B cell (primary cell): ENCODE data around the gene TEAD3. TPM values are rescaled to one million over a fixed set of nuclear protein-coding genes. Genes with fewer than 3 reads are reported as not detected.

Experiments used
- ATAC-seq: fragments of 200-7000 bp; cut with Tn5 transposase; one replicate; pipeline ENCODE4 v1.10.0; 2021; ENCODE audit warnings: low read depth, mild to moderate bottlenecking, moderate number of reproducible peaks, moderate library complexity
- CTCF ChIA-PET: fragments of 350-600 bp; sonication (Branson Sonifier 250); formaldehyde crosslinking; loops from one replicate; lab custom pipeline; 2021; ENCODE audit warnings: antibody characterized with exemption, inconsistent platforms; lab: Charles Lee
- POLR2A ChIA-PET: fragments of 350-600 bp; sonication (Branson Sonifier 250); formaldehyde crosslinking; loops from one replicate; lab custom pipeline; 2021; ENCODE audit warnings: antibody characterized with exemption; lab: Charles Lee
- DNase-seq: peaks from one replicate; pipeline ENCODE4 v3.0.0; 2013
- H2AFZ ChIP-seq: 2 replicates; pipeline ENCODE4 v1.6.1; 2012; ENCODE audit warnings: mild to moderate bottlenecking, low read depth, low read length; ENCODE audit not compliant: insufficient read depth, poor library complexity, severe bottlenecking
- H3K27ac ChIP-seq, 2 donors: 1 replicate in 1 of 2; 2 replicates in 1 of 2; pipeline ENCODE4 v1.5.1; 2012 to 2013; ENCODE audit warnings: low read length in 2 of 2, mild to moderate bottlenecking in 2 of 2, moderate library complexity in 1 of 2
- H3K27me3 ChIP-seq, 4 experiments: fragments of 200-600 bp in 1 of 4; sonication (generic) in 1 of 4; replicated peaks in 1 of 4; 1 replicate in 2 of 4; 2 replicates in 2 of 4; pipeline versions ENCODE4 v1.6.1 to v1.7.0; 2013 to 2016; ENCODE audit warnings: low read length in 3 of 4, mild to moderate bottlenecking in 2 of 4, mixed read lengths in 1 of 4, moderate library complexity in 1 of 4; ENCODE audit not compliant: insufficient read depth in 4 of 4, control insufficient read depth in 3 of 4; ENCODE audit errors: control extremely low read depth in 1 of 4
- H3K36me3 ChIP-seq, 2 experiments: replicated peaks in 1 of 2; 1 replicate in 1 of 2; 2 replicates in 1 of 2; pipeline versions ENCODE4 v1.6.1 to v1.7.1; 2013; ENCODE audit warnings: low read length in 1 of 2; ENCODE audit not compliant: insufficient read depth in 2 of 2, control insufficient read depth in 1 of 2; ENCODE audit errors: control extremely low read depth in 1 of 2, extremely low read depth in 1 of 2
- H3K4me1 ChIP-seq, 2 donors: fragments of 200-600 bp in 1 of 2; sonication (generic) in 1 of 2; 1 replicate in 1 of 2; 2 replicates in 1 of 2; pipeline versions ENCODE4 v1.5.1 to v1.6.1; 2013 to 2017; ENCODE audit warnings: low read length in 2 of 2; ENCODE audit not compliant: control insufficient read depth in 2 of 2, insufficient read depth in 2 of 2
- H3K4me2 ChIP-seq: replicated peaks from 2 replicates; pipeline ENCODE3; 2012; ENCODE audit warnings: mild to moderate bottlenecking, low read depth, low read length; ENCODE audit not compliant: poor library complexity, severe bottlenecking
- H3K4me3 ChIP-seq, 5 experiments: fragments of 200-600 bp in 1 of 5; sonication (generic) in 1 of 5; 1 replicate in 3 of 5; 2 replicates in 2 of 5; pipeline versions ENCODE4 v1.5.1 to v1.7.0; 2011 to 2016; ENCODE audit warnings: low read length in 4 of 5, mild to moderate bottlenecking in 4 of 5, low read depth in 2 of 5, control low read depth in 1 of 5, moderate library complexity in 1 of 5; ENCODE audit not compliant: insufficient read depth in 1 of 5; ENCODE audit errors: control extremely low read depth in 1 of 5, extremely low read depth in 1 of 5
- H3K79me2 ChIP-seq: fragments of 200-600 bp; sonication (generic); one replicate; pipeline ENCODE4 v1.6.0; 2016; ENCODE audit warnings: low read length; ENCODE audit not compliant: control insufficient read depth, insufficient read depth
- H3K9ac ChIP-seq: fragments of 200-600 bp; sonication (generic); 2 replicates; pipeline ENCODE4 v1.6.1; 2017; ENCODE audit warnings: mild to moderate bottlenecking, low read length, moderate library complexity
- H3K9me3 ChIP-seq, 3 donors: one replicate each; pipeline versions ENCODE4 v1.6.1 to v1.7.1; 2013; ENCODE audit warnings: low read length in 2 of 3; ENCODE audit not compliant: control insufficient read depth in 2 of 3, insufficient read depth in 1 of 3; ENCODE audit errors: control extremely low read depth in 1 of 3
- H4K20me1 ChIP-seq: 2 replicates; pipeline ENCODE4 v1.6.0; 2012; ENCODE audit warnings: mild to moderate bottlenecking, low read length; ENCODE audit not compliant: insufficient read depth, control insufficient read depth, poor library complexity, severe bottlenecking
- H3K27ac Mint-ChIP-seq: one replicate; pipeline ENCODE4 v1.8.0; 2021; ENCODE audit warnings: mixed read lengths
- H3K27me3 Mint-ChIP-seq: one replicate; pipeline ENCODE4 v1.8.0; 2021; ENCODE audit warnings: mixed read lengths
- H3K4me1 Mint-ChIP-seq: one replicate; pipeline ENCODE4 v1.8.0; 2021; ENCODE audit warnings: mixed read lengths
- H3K4me3 Mint-ChIP-seq: one replicate; pipeline ENCODE4 v1.8.0; 2021; ENCODE audit warnings: mixed read lengths
- H3K9me3 Mint-ChIP-seq: one replicate; pipeline ENCODE4 v1.8.0; 2022; ENCODE audit warnings: mixed read lengths; ENCODE audit not compliant: insufficient read depth
- EZH2 ChIP-seq: IDR thresholded peaks from 2 replicates; pipeline ENCODE4 v1.6.1; 2012; ENCODE audit warnings: borderline replicate concordance, low read depth, mild to moderate bottlenecking, moderate library complexity, low read length; ENCODE audit not compliant: insufficient read depth, poor library complexity, severe bottlenecking
- WGBS: methylation state at CpG from one replicate; pipeline ENCODE4 v1.1.5; 2013; ENCODE audit warnings: missing lambda C conversion rate; ENCODE audit not compliant: insufficient coverage; 5-methylcytosine and 5-hydroxymethylcytosine counted together
- intact Hi-C: fragments of 100-400 bp; cut with micrococcal nuclease; formaldehyde crosslinking; loops from one replicate; pipeline ENCODE4 v1.10.0; 2022
- polyA plus RNA-seq: library from polyadenylated mRNA; depleted of rRNA; stranded (reverse); fragments of >200 nt; gene quantifications from 2 replicates; pipeline ENCODE4 v1.2.3, GENCODE V29; 2012
- total RNA-seq, 2 donors: library from RNA; stranded (reverse); fragments of 120-200 nt in 1 of 2; gene quantifications; 1 replicate in 1 of 2; 2 replicates in 1 of 2; pipeline versions ENCODE4 v1.2.3 to v1.2.4, GENCODE V29; 2013 to 2022
- TF ChIP-seq, protein P1 (sequence below): fragments of 200-600 bp; IDR thresholded peaks from one replicate; pipeline ENCODE4 v1.8.0; 2022; ENCODE audit warnings: antibody characterized with exemption, mild to moderate bottlenecking

TEAD3 gene
- total and polyA plus RNA-seq, 2 donors (not counting 1 experiment from before 2014, with no cell fraction given): 0.17 TPM; not detected in 1

DNA sequence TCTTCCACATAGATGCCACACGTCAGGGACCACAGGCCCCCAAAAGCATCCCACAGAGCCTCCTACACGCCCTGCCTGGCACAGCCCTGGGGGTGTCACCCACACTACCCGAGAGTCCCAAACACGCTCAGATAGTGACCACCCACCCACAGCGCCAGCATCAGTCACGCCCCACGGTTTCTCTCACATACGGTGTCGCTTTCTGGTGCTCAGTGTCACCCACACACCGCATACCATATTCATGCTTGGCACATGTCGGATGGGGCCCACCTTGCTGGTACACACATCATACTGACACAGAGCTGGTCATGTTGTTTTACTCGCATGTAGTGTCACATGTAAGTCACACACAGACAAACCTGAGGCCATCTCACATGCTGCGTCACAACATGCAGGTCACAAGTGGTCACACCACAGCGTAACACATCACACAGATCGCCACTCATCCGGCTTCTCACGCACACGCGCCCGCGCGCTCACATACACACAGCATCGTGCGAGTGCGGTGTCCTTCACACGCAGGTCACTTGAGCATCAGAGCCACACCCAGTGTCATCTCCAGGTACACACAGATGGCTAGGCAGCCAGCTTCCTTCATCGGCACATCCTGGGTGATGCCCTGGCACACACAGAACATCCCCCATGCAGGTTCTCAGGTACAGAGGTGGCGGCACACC is 3.4 kb downstream of the TEAD3 start:
- TF ChIP-seq, protein P1, sequence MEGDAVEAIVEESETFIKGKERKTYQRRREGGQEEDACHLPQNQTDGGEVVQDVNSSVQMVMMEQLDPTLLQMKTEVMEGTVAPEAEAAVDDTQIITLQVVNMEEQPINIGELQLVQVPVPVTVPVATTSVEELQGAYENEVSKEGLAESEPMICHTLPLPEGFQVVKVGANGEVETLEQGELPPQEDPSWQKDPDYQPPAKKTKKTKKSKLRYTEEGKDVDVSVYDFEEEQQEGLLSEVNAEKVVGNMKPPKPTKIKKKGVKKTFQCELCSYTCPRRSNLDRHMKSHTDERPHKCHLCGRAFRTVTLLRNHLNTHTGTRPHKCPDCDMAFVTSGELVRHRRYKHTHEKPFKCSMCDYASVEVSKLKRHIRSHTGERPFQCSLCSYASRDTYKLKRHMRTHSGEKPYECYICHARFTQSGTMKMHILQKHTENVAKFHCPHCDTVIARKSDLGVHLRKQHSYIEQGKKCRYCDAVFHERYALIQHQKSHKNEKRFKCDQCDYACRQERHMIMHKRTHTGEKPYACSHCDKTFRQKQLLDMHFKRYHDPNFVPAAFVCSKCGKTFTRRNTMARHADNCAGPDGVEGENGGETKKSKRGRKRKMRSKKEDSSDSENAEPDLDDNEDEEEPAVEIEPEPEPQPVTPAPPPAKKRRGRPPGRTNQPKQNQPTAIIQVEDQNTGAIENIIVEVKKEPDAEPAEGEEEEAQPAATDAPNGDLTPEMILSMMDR: no peak
- no peak for TF ChIP-seq EZH2
- Mint-ChIP-seq H3K4me1 (peaks cover 17% of the 10 kb centered on the region), H3K4me3 (peak overlapping the region; percentile 14), H3K27me3 (peaks cover 19% of the 10 kb centered on the region), H3K27ac (no peak overlapping the region), H3K9me3 (no peaks in the 10 kb centered on the region)
- no peak overlapping the region for H3K9ac ChIP-seq
- DNase-seq (no peak), ATAC-seq (no peak)
- CTCF ChIA-PET: no interaction called here
- intact Hi-C loops: no loop called here
- no peak overlapping the region for H3K4me2 ChIP-seq
- H2AFZ ChIP-seq: no peak overlapping the region
- H3K4me3 ChIP-seq: no peak overlapping the region
- H3K4me1 ChIP-seq: peaks cover 11 to 20% of the 10 kb centered on the region in 2 donors
- no peak overlapping the region for H3K27ac ChIP-seq
- peaks cover 0 to 5% (median 0%) of the 10 kb centered on the region in 3 donors for H3K9me3 ChIP-seq
- no peaks in the 10 kb centered on the region for H4K20me1 ChIP-seq
- H3K79me2 ChIP-seq: no peaks in the 10 kb centered on the region
- POLR2A ChIA-PET: no interaction called here
- H3K36me3 ChIP-seq: no peaks in the 10 kb centered on the region
- 84% methylated on average over 28 of the region's 28 CpGs for WGBS
- H3K27me3 ChIP-seq: peaks cover 0 to 15% (median 8%) of the 10 kb centered on the region in 4 experiments

DNA sequence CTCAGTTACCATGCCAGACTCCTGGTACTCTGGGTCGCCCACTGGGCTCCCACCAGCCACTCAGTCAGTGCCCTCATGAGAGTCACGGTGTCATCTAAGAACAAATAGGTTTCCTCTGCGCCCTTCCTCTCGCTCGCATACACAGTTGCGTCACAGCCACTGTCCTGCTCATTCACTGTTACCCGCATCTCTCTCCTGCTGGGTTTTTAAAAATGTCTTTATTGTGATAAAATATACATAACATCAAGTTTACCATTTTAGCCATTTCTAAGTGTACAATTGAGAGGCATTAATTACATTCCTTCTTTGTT is 4.0 kb downstream of the TEAD3 start:
- H3K9me3 ChIP-seq: peaks cover 0 to under 1% (median 0%) of the 10 kb centered on the region in 3 donors
- H4K20me1 ChIP-seq: no peaks in the 10 kb centered on the region
- Mint-ChIP-seq H3K27me3 (peaks cover 18% of the 10 kb centered on the region), H3K27ac (no peak overlapping the region), H3K4me1 (peaks cover 13% of the 10 kb centered on the region), H3K9me3 (no peaks in the 10 kb centered on the region), H3K4me3 (no peak overlapping the region)
- no peaks in the 10 kb centered on the region for H3K79me2 ChIP-seq
- no peak overlapping the region for H2AFZ ChIP-seq
- H3K27ac ChIP-seq: no peak overlapping the region
- H3K4me3 ChIP-seq: no peak overlapping the region
- H3K4me1 ChIP-seq: peaks cover 6 to 15% of the 10 kb centered on the region in 2 donors
- no peaks in the 10 kb centered on the region for H3K36me3 ChIP-seq
- H3K9ac ChIP-seq: no peak overlapping the region
- intact Hi-C loops: no loop called here
- DNase-seq (no peak), ATAC-seq (no peak)
- no peak overlapping the region for H3K4me2 ChIP-seq
- TF ChIP-seq, protein P1: no peak
- no peak for TF ChIP-seq EZH2
- POLR2A ChIA-PET: no interaction called here
- CTCF ChIA-PET: no interaction called here
- WGBS: 73% methylated on average over 2 of the region's 7 CpGs
- H3K27me3 ChIP-seq: peaks cover 0 to 10% (median 5%) of the 10 kb centered on the region in 4 experiments
